BJ (cell line): ENCODE measurements around the gene AP4M1. TPM values are rescaled to one million over a fixed set of nuclear protein-coding genes. Genes with fewer than 3 reads are reported as not detected.

Source experiments
- CTCF ChIA-PET: fragments of 350-600 bp; formaldehyde crosslinking; extraction: SDS; loops from one replicate; lab custom pipeline; 2021; ENCODE audit warnings: antibody characterized with exemption, inconsistent platforms; lab: Yijun Ruan, JAX
- POLR2A ChIA-PET: fragments of 300-600 bp; sonication (Branson Sonifier 250); formaldehyde crosslinking; extraction: SDS; loops from one replicate; lab custom pipeline; 2021; ENCODE audit warnings: antibody characterized with exemption; lab: Charles Lee
- DNase-seq: peaks from one replicate; pipeline ENCODE4 v3.0.0-alpha.2; 2011; ENCODE audit warnings: low read depth
- H3K27me3 ChIP-seq: 2 replicates; pipeline ENCODE4 v1.6.0; 2011; ENCODE audit warnings: low read length; ENCODE audit not compliant: control insufficient read depth, insufficient read depth
- H3K36me3 ChIP-seq: 2 replicates; pipeline ENCODE4 v1.5.1; 2011; ENCODE audit warnings: low read length; ENCODE audit not compliant: control insufficient read depth, insufficient read depth
- H3K4me3 ChIP-seq: 2 replicates; pipeline ENCODE4 v1.5.1; 2011; ENCODE audit warnings: low read depth, mild to moderate bottlenecking, control low read depth, low read length
- CTCF ChIP-seq: IDR thresholded peaks from 2 replicates; pipeline ENCODE4 v1.5.1; 2011; ENCODE audit warnings: low read depth, mild to moderate bottlenecking, control low read depth, inconsistent platforms, low read length, moderate library complexity; ENCODE audit not compliant: insufficient read depth
- polyA plus RNA-seq: library from polyadenylated mRNA; depleted of rRNA; stranded (reverse); fragments of >200 nt; gene quantifications from 2 replicates; pipeline ENCODE4 v1.2.3, GENCODE V29; 2011

AP4M1 gene
- polyA plus RNA-seq, 1 experiment = 14.3 TPM

GRCh38 chr7:100069991-100070390, 31.5 kb upstream of the AP4M1 start:
- no peak for TF ChIP-seq CTCF
- no peaks in the 10 kb centered on the region for H3K27me3 ChIP-seq
- H3K36me3 ChIP-seq = peaks cover 43% of the 10 kb centered on the region
- DNase-seq = no peak
- no peak overlapping the region for H3K4me3 ChIP-seq
- CTCF ChIA-PET = interaction anchor here (0.8 kb wide), 1 partner anchor 11 kb away, joined by 3 read pairs; no protein-coding TSS in a partner anchor
- POLR2A ChIA-PET = no interaction called here

- no peak for TF ChIP-seq CTCF
- H3K27me3 ChIP-seq = no peaks in the 10 kb centered on the region
- H3K36me3 ChIP-seq = peaks cover 50% of the 10 kb centered on the region
- ChIA-PET POLR2A (no interaction called here), CTCF (interaction anchor here (0.8 to 1.3 kb wide), 2 partner anchors 11 to 81 kb away, joined by 3 to 4 read pairs; no protein-coding TSS in a partner anchor)
- H3K4me3 ChIP-seq = no peak overlapping the region
- DNase-seq = no peak
These were observed 30.3 kb upstream of the AP4M1 start for GRCh38 chr7:100071018-100071723.

GRCh38 chr7:100072462-100072861, 29.0 kb upstream of the AP4M1 start:
- TF ChIP-seq CTCF = no peak
- DNase-seq = no peak
- POLR2A ChIA-PET = no interaction called here
- Histone ChIP-seq H3K36me3 (peaks cover 58% of the 10 kb centered on the region), H3K27me3 (no peaks in the 10 kb centered on the region), H3K4me3 (no peak overlapping the region)
- CTCF ChIA-PET = no interaction called here

- CTCF ChIA-PET = interaction anchor here (1.0 kb wide), 1 partner anchor 81 kb away, joined by 4 read pairs; no protein-coding TSS in a partner anchor
- Histone ChIP-seq H3K27me3 (no peaks in the 10 kb centered on the region), H3K4me3 (no peak overlapping the region), H3K36me3 (peaks cover 60% of the 10 kb centered on the region)
- POLR2A ChIA-PET = no interaction called here
- no peak for TF ChIP-seq CTCF
- no peak for DNase-seq
These were observed 26.6 kb upstream of the AP4M1 start for GRCh38 chr7:100074841-100075240.

GRCh38 chr7:100075418-100075817, 26.0 kb upstream of the AP4M1 start:
- ChIA-PET CTCF (interaction anchor here (1.0 kb wide), 1 partner anchor 81 kb away, joined by 4 read pairs; no protein-coding TSS in a partner anchor), POLR2A (no interaction called here)
- no peak for DNase-seq
- TF ChIP-seq CTCF = no peak
- Histone ChIP-seq H3K27me3 (no peaks in the 10 kb centered on the region), H3K4me3 (no peak overlapping the region), H3K36me3 (peaks cover 55% of the 10 kb centered on the region)
